ENCODE data around the gene PANK1.
A peak's percentile ranks its signal among the peaks of the same experiment; 100 is the strongest.
"Not testable (repeated sequence)": the region's sequence is repeated elsewhere in the genome, so short reads cannot be mapped to it uniquely, and the experiment has no call there.

The PANK1 gene

DNA sequence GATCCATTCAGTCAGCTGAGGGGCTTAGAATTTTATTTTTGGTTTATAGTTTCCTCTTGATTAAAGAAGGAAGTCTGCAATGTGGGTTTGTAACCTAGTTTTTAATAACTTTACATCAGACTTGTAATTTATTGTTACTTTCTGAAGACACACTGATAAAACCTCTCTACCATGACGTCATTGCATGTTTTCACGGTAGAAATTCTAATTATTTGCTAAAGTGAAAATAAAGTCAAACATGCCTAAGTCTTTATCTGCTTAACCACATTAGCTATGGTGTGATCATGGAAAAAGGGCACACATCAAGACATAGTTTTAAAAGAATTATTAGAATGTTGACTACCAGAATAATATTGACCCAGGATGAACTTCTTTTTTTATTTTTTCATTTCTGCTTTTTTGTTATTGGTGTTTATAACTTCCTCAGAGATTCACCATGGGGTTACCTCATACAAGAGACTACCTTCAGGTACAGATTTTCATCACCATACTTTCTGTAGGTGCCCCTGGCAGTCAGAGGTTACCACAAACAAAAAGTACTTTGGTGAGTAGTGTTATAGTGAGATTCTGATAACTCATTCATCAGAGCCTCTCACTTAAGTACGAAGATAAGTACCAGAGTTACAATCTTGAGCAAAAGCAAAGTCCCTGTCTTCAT, 7.0 kb upstream of the PANK1 start:
- ATAC-seq: no peak

DNA sequence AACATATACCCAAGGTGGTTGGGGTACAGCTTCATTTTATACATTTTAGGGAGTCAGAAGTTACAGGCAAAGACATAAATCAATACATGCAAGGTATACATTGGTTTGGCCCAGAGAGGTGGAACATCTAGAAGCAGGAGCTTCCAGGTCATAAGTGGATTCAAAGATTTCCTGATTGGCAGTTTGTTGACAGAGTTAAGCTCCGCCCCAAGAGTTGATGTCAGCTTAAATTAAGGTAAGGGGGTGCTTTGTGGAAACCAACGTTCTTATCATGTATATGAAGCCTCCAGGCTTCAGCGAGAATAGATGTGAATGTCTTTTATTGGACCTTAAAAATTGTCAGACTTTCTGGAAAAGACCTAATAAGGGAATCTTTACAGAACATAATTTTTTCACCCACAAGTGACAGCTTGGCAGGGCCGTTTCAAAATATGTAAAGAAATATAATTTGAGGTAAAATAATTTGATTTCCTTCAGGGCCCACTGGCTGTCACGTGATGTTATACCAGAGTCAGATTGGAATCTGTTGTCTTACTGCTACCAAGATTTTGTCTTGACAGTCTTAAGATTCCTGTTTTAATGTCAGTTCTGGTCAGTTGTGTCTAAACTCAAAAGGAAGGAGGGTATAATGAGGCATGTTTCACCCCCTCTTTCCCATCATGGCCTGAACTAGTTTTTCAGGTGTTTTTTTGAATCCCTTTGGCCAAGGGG, 6.3 kb upstream of the PANK1 start:
- no peak for ATAC-seq

- no peak for ATAC-seq
Observed at GRCh38 chr10:89649051-89649450, 4.0 kb upstream of the PANK1 start.

GRCh38 chr10:89648074-89648473, 3.0 kb upstream of the PANK1 start:
- no peak for ATAC-seq

- ATAC-seq: no peak
Observed at GRCh38 chr10:89646889-89647657, 2.0 kb upstream of the PANK1 start.

DNA sequence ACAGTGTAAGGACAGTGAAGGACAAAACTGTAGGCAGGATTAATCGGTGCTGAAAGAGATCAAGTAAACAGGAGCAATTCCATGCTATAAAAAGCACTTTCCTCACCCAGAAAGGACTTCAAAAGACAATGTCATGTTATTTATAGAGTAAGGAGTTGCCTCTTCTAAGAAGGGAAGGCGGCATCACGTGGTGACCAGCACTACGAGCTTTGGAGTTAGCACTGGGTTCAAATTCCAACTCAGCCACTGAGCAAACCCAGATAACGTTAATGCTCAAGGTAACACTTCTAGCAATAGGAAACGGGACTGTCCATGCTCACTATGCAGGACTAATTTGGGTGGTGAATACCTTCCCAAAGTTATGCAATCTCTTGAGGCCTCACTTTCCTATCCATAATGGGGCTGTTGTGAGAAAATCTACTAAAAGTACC, 715 bp upstream of the PANK1 start:
- ATAC-seq: no peak

DNA sequence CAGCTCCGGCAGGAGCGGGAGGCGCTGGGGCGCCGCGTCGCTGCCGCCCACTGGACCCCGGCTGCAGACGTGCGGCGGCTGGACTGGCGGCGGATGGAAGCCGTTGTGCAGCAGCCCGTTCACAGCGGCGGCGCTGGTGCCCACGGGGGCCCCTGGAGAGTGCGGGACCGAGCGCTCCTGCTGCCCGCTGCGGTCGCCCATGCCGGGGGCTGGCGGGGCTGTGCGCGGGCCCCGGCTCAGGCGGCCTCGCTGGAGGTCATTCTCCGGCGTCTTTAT, 413 bp downstream of the PANK1 start:
- peak; percentile 10 to 42 for ATAC-seq

DNA sequence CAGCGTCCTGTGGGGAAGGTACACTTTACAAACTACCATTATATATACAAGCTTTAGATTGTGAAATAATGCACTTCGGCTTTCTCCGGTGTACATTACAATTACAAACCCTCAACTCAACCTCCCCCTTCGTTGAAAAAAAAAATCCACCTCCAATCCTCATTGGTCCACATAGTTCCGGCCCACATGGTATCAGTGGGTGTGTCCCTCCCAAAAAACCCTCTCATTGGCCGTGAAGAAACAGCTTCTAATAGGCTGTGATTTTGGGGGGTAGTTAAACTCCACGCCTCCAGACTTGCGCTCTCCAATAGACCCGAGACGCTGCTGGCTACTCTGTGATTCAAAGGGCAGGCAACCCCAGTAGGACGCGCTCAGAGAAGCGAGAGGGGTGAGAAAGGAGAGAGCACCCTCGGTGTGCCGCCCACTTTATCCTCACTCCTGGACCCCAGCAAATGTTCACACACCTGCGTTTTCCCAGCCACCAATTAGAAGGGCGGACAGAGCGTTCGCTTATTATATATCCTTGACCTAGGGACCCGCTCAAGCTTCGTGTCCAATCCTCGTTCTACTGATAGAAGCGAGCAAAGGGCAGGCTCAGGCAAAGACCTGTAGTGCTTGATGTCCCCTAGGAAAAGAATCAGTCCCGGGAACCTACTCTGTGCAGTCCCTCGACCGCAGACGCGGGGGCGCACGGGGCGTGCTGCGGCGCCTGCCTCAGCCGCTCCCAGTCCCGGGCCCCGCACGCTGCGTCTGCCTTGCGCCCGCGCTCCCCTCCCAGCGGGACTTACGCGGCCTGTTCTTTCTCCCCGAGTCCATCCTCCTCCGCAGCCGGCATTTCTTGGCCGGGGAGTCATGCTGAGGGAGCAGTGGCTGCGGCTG, 991 bp downstream of the PANK1 start:
- ATAC-seq: peak; percentile 75 to 90

GRCh38 chr10:89643431-89643811, 1.6 kb downstream of the PANK1 start:
- no peak for ATAC-seq

GRCh38 chr10:89642193-89642592, 2.8 kb downstream of the PANK1 start:
- no peak for ATAC-seq

- no peak for ATAC-seq
Observed at GRCh38 chr10:89640241-89640640, 4.8 kb downstream of the PANK1 start.

DNA sequence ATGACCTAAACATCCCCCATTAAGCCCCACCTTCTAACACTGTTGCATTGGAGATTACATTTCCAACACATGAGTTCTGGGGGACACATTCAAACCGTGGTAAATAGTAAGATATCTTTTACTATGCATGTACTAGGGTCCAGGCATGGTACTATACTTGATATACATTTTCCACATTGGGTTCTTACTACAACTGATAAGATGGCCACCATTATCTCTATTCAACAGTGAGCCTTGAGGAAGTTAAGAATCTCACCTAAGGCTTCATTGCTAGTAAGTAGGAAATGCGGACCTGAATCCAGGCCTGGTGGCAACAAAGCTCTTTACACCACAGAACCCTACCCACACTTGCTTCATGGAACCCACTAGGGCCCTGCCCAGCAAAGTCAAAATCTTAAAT, 5.7 kb downstream of the PANK1 start:
- no peak for ATAC-seq

GRCh38 chr10:89637113-89637512, 7.9 kb downstream of the PANK1 start:
- no peak for ATAC-seq

DNA sequence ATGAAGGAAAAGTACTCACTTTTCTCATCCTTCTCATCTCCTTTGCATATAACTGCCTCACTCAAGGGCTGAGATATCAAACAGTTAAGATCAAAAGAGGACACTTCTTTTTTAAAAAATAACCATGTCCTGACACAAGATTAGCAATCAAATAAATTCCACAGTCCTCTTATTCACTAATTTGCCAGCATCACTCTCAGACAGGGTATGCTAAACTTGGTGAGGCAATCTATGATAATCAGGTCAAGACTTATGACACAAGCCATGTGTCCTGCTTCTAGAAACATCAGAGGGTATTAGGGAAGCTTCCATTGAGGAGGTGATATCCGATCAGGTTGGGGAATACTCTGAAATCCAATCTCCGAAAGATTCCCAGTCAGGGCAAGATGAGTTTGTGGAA, 10.4 kb downstream of the PANK1 start:
- ATAC-seq: no peak

DNA sequence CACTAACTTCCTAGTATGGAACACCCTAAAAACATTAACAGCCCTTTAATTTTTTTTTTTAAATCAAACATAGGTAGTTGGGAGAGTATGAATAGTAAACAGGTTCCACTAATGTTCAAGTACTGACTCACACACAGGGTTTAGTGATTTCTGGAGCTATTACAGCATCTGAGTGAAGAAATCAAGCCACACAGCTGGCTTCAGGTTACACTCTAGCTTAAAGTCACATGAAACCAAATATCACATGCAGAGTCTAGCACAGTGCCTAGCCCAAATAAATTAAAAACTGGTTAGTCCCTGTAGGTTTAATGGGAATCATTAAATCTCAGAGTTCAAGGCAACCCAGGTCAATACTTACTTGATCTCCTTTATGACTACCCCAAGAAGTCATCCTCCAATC, 11.6 kb downstream of the PANK1 start:
- ATAC-seq: no peak

- no peak for ATAC-seq
Observed at GRCh38 chr10:89632824-89633223, 12.2 kb downstream of the PANK1 start.

- no peak for ATAC-seq
Observed at GRCh38 chr10:89627830-89628229, 17.2 kb downstream of the PANK1 start.

DNA sequence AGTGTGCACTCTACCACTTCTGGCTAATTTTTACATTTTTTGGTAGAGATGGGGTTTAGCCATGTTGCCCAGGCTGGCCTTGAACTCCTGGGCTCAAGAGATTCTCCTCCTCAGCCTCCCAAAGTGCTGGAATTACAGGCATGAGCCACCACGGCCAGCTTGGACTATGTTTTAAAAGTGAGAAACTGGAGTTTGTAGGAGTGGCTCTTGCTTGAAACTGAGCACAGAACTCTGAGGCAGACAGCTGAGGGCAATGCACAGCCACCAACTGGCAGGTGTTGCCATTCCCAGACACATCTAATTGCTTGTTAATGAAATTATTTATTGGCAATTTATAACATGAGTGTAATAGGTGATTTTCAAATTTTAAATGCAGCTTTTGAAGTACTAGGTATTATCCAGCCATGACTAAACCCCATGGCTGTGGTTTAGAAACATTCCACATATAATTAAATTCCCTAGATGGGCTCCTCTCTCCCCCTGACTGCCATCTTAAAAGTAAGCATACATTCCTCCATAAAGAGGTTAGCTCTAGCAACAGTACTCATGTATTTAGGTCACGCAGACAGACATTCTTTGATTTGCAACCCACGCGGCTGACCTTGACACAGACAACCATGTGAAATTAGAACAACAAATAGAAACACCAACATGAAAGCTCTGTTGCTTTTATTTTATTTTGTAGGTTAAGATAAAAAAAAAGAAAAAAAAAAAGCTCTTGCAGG, 19.8 kb downstream of the PANK1 start:
- ATAC-seq: no peak

DNA sequence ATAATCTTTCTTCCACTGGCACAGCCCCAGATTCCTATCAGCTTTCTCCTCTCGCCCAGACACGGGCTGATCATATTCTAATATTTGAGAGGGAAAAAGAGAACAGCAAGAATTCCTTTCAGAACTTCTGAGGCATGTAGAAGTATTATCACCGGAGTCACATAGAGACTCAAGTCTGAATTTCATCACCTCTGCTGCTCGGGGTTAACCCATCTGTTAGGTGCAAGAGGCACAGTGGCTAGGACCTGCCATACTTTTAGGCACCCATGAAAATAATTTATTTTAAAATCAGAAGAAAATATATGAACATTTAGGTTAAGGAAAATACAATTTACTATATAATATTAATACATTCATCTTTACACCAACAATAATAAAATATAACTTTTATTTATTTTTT, 21.0 kb downstream of the PANK1 start:
- no peak for ATAC-seq

DNA sequence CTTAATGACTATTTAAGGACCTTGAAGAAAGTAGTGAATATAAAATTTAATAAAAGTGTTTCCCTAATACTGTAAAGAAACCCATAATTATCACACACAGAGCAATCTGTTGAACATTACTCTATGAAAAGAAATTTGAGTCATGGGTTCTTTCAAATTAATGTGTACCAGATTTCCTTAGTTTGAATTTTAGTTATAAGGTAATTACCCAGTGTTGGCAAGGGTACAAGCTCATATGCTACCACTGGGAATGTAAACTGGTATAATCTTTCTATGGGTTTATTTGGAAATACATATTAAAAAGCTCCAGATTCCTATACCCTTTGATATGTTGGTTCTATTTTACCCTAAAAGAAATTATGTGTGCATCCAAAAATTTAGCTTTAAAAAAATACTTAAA, 22.9 kb downstream of the PANK1 start:
- ATAC-seq: no peak

GRCh38 chr10:89621438-89621837, 23.6 kb downstream of the PANK1 start:
- no peak for ATAC-seq

GRCh38 chr10:89620296-89620695, 24.7 kb downstream of the PANK1 start:
- ATAC-seq: not testable (repeated sequence)

All from activated CD4-positive, CD25-positive, alpha-beta regulatory T cell treated with anti-CD3 and anti-CD28 coated beads, Interleukin-2, amount 50 U/mL, for 24 hours (primary cell).